CD4-positive, alpha-beta memory T cell (primary cell): ENCODE results near the gene EWSR1. TPM values are rescaled to one million over a fixed set of nuclear protein-coding genes. Genes with fewer than 3 reads are reported as not detected.

ENCODE experiments used
- CTCF ChIA-PET: fragments of 350-600 bp; sonication (Branson Sonifier 250); formaldehyde crosslinking; loops from one replicate; lab custom pipeline; 2021; ENCODE audit warnings: inconsistent platforms; ENCODE audit not compliant: partially characterized antibody; lab: Charles Lee
- POLR2A ChIA-PET: fragments of 350-600 bp; sonication (Branson Sonifier 250); formaldehyde crosslinking; loops from one replicate; lab custom pipeline; 2021; ENCODE audit not compliant: partially characterized antibody; lab: Charles Lee
- DNase-seq, 5 donors: peaks; one replicate each; pipeline versions ENCODE4 v3.0.0 to v3.0.0-alpha.2; 2020 to 2022; ENCODE audit warnings: mixed read lengths in 1 of 5
- H3K27ac ChIP-seq: one replicate; pipeline ENCODE4 v1.7.0; 2013; ENCODE audit warnings: low read depth, low read length
- H3K27me3 ChIP-seq: 2 replicates; pipeline ENCODE4 v1.7.0; 2013; ENCODE audit warnings: mild to moderate bottlenecking, low read length, moderate library complexity; ENCODE audit not compliant: insufficient read depth
- H3K36me3 ChIP-seq: 2 replicates; pipeline ENCODE4 v1.7.0; 2013; ENCODE audit warnings: mild to moderate bottlenecking, low read length, moderate library complexity; ENCODE audit not compliant: insufficient read depth
- H3K4me1 ChIP-seq: 2 replicates; pipeline ENCODE4 v1.7.0; 2013; ENCODE audit warnings: mild to moderate bottlenecking, low read length, moderate library complexity; ENCODE audit not compliant: insufficient read depth
- H3K4me3 ChIP-seq, 2 donors: one replicate each; pipeline ENCODE4 v1.7.0; 2013; ENCODE audit warnings: low read length in 2 of 2, mild to moderate bottlenecking in 1 of 2
- H3K9me3 ChIP-seq, 2 donors: one replicate each; pipeline ENCODE4 v1.7.0; 2013; ENCODE audit warnings: low read length in 2 of 2, control low read depth in 1 of 2; ENCODE audit not compliant: control insufficient read depth in 1 of 2
- H3K27ac Mint-ChIP-seq, 7 donors: one replicate each; pipeline ENCODE4 v1.8.0; 2020 to 2021; ENCODE audit warnings: mixed read lengths in 7 of 7, mild to moderate bottlenecking in 6 of 7, inconsistent platforms in 3 of 7, moderate library complexity in 3 of 7
- H3K27me3 Mint-ChIP-seq, 2 donors: one replicate each; pipeline ENCODE4 v1.8.0; 2020 to 2021; ENCODE audit warnings: mixed read lengths in 2 of 2
- H3K36me3 Mint-ChIP-seq, 2 donors: one replicate each; pipeline ENCODE4 v1.8.0; 2020 to 2021; ENCODE audit warnings: mixed read lengths in 2 of 2, inconsistent platforms in 1 of 2, mild to moderate bottlenecking in 1 of 2
- H3K4me1 Mint-ChIP-seq, 4 donors: one replicate each; pipeline ENCODE4 v1.8.0; 2020 to 2021; ENCODE audit warnings: mixed read lengths in 4 of 4, mild to moderate bottlenecking in 1 of 4
- H3K4me3 Mint-ChIP-seq, 8 donors: one replicate each; pipeline ENCODE4 v1.8.0; 2020 to 2021; ENCODE audit warnings: mixed read lengths in 8 of 8, mild to moderate bottlenecking in 7 of 8, moderate library complexity in 6 of 8, inconsistent platforms in 3 of 8
- H3K9me3 Mint-ChIP-seq, 8 donors: one replicate each; pipeline ENCODE4 v1.8.0; 2020 to 2021; ENCODE audit warnings: mixed read lengths in 8 of 8, mild to moderate bottlenecking in 5 of 8, inconsistent platforms in 3 of 8, moderate library complexity in 1 of 8
- intact Hi-C: fragments of 100-400 bp; cut with micrococcal nuclease; formaldehyde crosslinking; loops from one replicate; pipeline ENCODE4 v1.15.1; 2023
- polyA plus RNA-seq, 2 donors: library from polyadenylated mRNA; unstranded; fragments of 300-500 nt; fragmentation: Illumina TruSeq; gene quantifications; one replicate each; pipeline ENCODE4 v1.2.3, GENCODE V29; 2021
- total RNA-seq, 2 experiments: library from RNA; stranded (reverse); gene quantifications; one replicate each; pipeline ENCODE4 v1.2.3, GENCODE V29; 2021

Gene EWSR1
- total and polyA plus RNA-seq, 4 experiments from 2014 or later: 192 to 250 (median 228) TPM

DNA sequence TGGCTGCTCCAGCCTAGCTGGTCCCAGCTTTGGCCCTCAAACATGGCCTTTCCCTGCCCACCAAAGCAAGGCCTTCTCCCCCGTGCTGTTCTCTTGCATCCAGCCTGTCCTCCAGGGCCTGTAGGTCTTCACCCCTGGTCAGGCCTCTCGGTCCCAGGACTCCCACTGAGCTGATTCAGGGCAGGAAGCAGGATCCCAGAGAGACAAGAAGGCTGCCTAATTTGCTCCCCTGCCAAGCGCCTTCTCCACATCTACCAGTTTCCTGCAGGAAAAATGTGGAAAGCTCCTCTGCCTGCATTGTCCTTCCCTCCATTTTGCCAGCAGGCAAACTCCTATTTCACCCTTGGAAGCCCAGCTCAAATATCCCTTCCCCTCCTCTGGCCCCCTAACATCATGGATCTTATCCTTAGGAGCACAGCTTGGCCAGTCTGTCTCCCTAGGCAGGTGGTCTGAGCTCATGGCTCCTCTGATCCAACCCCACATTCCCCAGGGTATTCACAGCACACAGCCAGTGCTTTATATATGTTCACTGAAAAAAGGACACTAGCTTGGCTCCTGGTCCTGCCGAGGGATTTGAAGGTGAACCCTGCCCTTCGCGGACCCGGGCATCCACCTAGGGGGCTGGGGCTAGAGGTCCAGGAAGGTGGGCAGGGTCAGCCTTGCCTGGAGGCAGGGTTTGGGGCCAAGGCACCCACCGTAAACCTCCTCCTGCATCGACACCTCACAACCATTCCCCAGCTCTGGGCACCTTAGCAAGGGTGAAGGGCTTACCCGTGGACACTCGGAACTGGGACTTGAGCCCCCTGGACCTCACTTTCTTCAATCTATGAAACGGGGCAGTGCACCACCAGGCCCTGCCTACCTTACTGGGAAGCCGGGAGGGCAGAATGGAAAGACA is 1.3 kb upstream of the EWSR1 start:
- no peaks in the 10 kb centered on the region for H3K9me3 ChIP-seq
- Mint-ChIP-seq H3K4me1 (peaks cover 27 to 52% (median 36%) of the 10 kb centered on the region in 4 donors), H3K4me3 (peak overlapping the region; percentile 87 to 99 (median 96)), H3K27me3 (no peaks in the 10 kb centered on the region), H3K9me3 (peaks cover 0 to 3% (median 0%) of the 10 kb centered on the region in 8 donors), H3K27ac (peak overlapping the region; percentile 29 to 98 (median 77)), H3K36me3 (peaks cover 14 to 35% of the 10 kb centered on the region in 2 donors)
- intact Hi-C loops: loop anchor here (5.0 kb wide), 1 partner anchor 335 kb away; the partner anchor contains the start of gene NF2
- ChIA-PET CTCF (interaction anchor here (0.6 to 1.4 kb wide), 3 partner anchors 21 to 439 kb away, joined by 3 to 5 read pairs (median 5); no protein-coding TSS in a partner anchor), POLR2A (interaction anchor here (0.7 to 1.9 kb wide), 6 partner anchors 13 to 467 kb away, joined by 3 to 7 read pairs (median 5); partner anchors contain the start of genes GAS2L1 and XBP1)
- no peaks in the 10 kb centered on the region for H3K27me3 ChIP-seq
- peaks cover 43% of the 10 kb centered on the region for H3K4me1 ChIP-seq
- DNase-seq: no peak
- H3K36me3 ChIP-seq: peaks cover 5% of the 10 kb centered on the region
- peak overlapping the region; percentile 99 for H3K27ac ChIP-seq
- H3K4me3 ChIP-seq: peak overlapping the region; percentile 78 to 79

DNA sequence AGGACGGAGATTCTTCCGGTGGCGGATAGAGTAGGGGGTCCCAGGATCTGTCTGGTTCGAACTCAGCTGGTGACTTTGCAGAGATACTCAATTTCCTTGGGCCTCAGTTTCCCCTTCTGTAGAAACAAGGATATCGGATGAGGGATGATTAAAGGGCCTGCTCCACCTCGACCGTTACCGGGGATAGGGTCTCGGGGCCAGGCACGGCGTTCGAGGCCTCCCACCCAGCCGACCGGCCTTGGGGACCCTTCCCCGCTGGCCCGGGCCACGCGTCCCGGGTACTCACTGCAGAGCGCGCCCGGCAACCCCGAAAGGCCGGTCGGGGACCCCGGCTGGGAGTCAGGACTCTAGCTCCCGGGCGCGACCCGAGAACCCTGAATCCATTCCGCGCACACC is 608 bp upstream of the EWSR1 start:
- peak overlapping the region; percentile 91 to 99 (median 98) for H3K4me3 Mint-ChIP-seq
- CTCF ChIA-PET: interaction anchor here (0.7 to 1.4 kb wide), 2 partner anchors 20 to 22 kb away, joined by 5 read pairs; no protein-coding TSS in a partner anchor
- intact Hi-C loops: loop anchor here (5.0 kb wide), 1 partner anchor 335 kb away; the partner anchor contains the start of gene NF2

DNA sequence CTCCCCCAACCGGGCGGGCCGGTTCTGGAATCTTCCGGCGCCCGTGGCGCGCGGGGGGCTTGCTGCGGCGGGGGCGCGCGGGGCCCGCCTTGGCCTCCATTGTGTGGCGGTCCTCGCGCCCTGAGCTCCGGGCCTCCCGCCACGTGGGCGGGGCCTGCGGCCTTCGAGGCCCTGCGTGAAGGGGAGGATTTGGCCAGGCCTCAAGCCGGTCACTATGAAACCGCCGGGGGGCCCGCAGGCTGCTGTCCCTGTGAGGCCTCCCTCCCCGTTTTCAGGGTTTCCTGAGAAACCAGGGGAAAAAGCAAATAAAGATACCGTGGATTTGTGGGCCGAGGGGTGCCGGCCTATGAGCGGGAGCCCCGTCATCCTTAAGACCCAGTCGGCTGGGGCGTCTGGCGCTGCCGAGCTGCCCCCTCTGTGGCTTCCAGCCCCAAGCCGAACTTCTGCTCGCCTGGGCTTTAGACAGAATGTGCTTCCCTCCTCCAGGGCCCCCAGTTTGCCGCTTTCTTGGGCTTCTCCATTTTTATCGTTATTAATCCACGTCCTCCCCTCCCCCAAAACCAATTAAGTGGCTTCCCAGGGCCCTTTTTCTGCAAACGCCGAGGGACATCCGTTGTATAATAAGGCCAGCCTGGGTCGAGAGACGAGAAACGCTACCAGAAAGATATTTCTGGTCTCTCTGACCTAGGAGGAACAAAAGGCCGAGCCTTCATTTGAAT is 602 bp downstream of the EWSR1 start:
- H3K4me3 ChIP-seq: peak overlapping the region; percentile 78 to 79
- Mint-ChIP-seq H3K4me3 (peak overlapping the region; percentile 91 to 99 (median 98)), H3K36me3 (peaks cover 30 to 54% of the 10 kb centered on the region in 2 donors), H3K27me3 (no peaks in the 10 kb centered on the region), H3K4me1 (peaks cover 44 to 70% (median 54%) of the 10 kb centered on the region in 4 donors), H3K27ac (peak overlapping the region; percentile 97 to 100 (median 99)), H3K9me3 (peaks cover 0 to 3% (median 0%) of the 10 kb centered on the region in 8 donors)
- intact Hi-C loops: loop anchor here (2.0 to 5.0 kb wide), 4 partner anchors 334 to 1350 kb away; partner anchors contain the start of genes CHEK2, MTFP1, NF2 and PITPNB
- ChIA-PET CTCF (no interaction called here), POLR2A (interaction anchor here (0.7 to 1.9 kb wide), 4 partner anchors 9 to 336 kb away, joined by 3 to 7 read pairs (median 5); partner anchors contain the start of gene NF2)
- H3K4me1 ChIP-seq: peaks cover 62% of the 10 kb centered on the region
- peak in 4 of 5 donors; percentile 38 to 65 (median 40) for DNase-seq
- peaks cover 24% of the 10 kb centered on the region for H3K36me3 ChIP-seq
- H3K27ac ChIP-seq: peak overlapping the region; percentile 99
- H3K9me3 ChIP-seq: no peaks in the 10 kb centered on the region
- H3K27me3 ChIP-seq: no peaks in the 10 kb centered on the region

More for the DNA sequence above, 608 bp upstream of the EWSR1 start:
- H3K9me3 Mint-ChIP-seq: peaks cover 0 to 3% (median 0%) of the 10 kb centered on the region in 8 donors
- H3K27ac Mint-ChIP-seq: peak overlapping the region; percentile 64 to 100 (median 99)
- H3K27me3 Mint-ChIP-seq: no peaks in the 10 kb centered on the region
- DNase-seq: no peak
- Histone ChIP-seq H3K27me3 (no peaks in the 10 kb centered on the region), H3K9me3 (no peaks in the 10 kb centered on the region), H3K4me1 (peaks cover 50% of the 10 kb centered on the region), H3K36me3 (peaks cover 12% of the 10 kb centered on the region), H3K4me3 (peak overlapping the region; percentile 78 to 79), H3K27ac (peak overlapping the region; percentile 99)
- POLR2A ChIA-PET: interaction anchor here (0.7 to 1.9 kb wide), 6 partner anchors 13 to 467 kb away, joined by 3 to 7 read pairs (median 5); partner anchors contain the start of genes GAS2L1 and XBP1
- peaks cover 33 to 58% (median 43%) of the 10 kb centered on the region in 4 donors for H3K4me1 Mint-ChIP-seq
- peaks cover 20 to 41% of the 10 kb centered on the region in 2 donors for H3K36me3 Mint-ChIP-seq

DNA sequence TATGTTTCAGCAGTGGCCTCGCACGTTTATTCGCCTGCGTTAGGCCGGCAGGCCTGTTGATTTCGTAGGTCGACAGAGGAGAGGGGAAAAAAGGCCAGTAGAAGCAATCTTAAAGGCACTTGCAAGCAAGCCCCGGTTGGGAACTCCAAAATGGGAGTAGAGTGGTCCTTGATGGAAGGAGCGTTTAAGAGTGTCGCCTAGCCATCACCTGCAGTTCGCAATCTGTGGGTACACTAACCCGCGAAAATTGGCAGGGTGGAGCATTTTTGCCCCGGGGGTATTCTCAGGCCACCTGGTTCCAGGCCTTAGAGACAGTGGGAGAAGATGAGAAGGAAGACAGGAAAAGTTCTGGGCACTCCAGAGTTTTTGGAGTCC is 1.1 kb downstream of the EWSR1 start:
- Mint-ChIP-seq H3K27ac (peak overlapping the region; percentile 91 to 98 (median 95)), H3K36me3 (peaks cover 35 to 59% of the 10 kb centered on the region in 2 donors), H3K4me1 (peaks cover 48 to 76% (median 58%) of the 10 kb centered on the region in 4 donors), H3K27me3 (no peaks in the 10 kb centered on the region), H3K9me3 (peaks cover 0 to 3% (median 0%) of the 10 kb centered on the region in 8 donors), H3K4me3 (peak overlapping the region; percentile 91 to 99 (median 98))
- POLR2A ChIA-PET: no interaction called here
- DNase-seq: no peak
- Histone ChIP-seq H3K27ac (peak overlapping the region; percentile 99), H3K9me3 (no peaks in the 10 kb centered on the region), H3K4me1 (peaks cover 67% of the 10 kb centered on the region), H3K27me3 (no peaks in the 10 kb centered on the region), H3K36me3 (peaks cover 29% of the 10 kb centered on the region), H3K4me3 (peak overlapping the region; percentile 78 to 79)
- CTCF ChIA-PET: no interaction called here
- intact Hi-C loops: loop anchor here (2.0 to 5.0 kb wide), 4 partner anchors 333 to 1350 kb away; partner anchors contain the start of genes CHEK2, MTFP1, NF2 and PITPNB

DNA sequence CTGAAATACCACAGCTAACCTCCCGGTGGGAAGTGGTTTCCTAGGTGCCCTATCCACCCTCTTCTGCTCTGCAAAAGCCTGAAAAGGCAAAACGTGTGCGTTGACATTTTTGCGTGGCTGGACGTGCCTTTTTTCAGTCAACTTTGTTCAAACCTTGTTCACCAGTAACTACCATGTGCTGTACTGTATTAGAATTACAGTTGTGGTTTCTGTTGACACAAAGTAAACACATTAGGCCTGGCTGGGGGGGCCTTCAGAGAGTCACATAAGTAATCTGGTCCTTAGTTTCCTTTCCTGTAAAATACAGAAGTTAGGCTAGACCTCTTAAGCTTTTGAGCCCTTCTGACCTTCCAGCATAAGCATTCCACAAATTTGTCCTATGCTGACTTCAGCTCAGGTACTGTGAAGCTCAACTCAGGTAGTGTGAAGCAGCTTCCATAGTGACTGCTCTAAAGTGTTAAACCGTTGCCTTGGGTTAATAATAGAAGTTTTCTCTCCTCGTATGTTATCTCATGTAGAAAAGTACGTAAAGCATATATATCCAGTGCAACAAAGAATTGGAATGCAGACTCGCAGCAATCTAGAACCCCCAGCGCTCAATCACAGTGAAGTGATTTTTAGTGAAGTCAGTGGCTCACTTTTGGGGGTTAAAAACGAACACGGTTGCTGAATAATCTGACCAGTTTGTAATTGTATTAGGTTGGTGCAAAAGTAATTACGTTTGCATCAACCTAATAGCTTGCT is 1.8 kb downstream of the EWSR1 start:
- Histone ChIP-seq H3K27me3 (no peaks in the 10 kb centered on the region), H3K36me3 (peaks cover 36% of the 10 kb centered on the region), H3K9me3 (no peaks in the 10 kb centered on the region), H3K4me3 (peak overlapping the region; percentile 78 to 79), H3K27ac (peak overlapping the region; percentile 99), H3K4me1 (peaks cover 74% of the 10 kb centered on the region)
- DNase-seq: peak in 2 of 5 donors; percentile 10 to 21
- peak overlapping the region; percentile 91 to 98 (median 95) for H3K27ac Mint-ChIP-seq
- H3K9me3 Mint-ChIP-seq: peaks cover 0 to 3% (median 0%) of the 10 kb centered on the region in 8 donors
- H3K27me3 Mint-ChIP-seq: no peaks in the 10 kb centered on the region
- peak overlapping the region; percentile 91 to 99 (median 98) for H3K4me3 Mint-ChIP-seq
- intact Hi-C loops: loop anchor here (2.0 to 10.0 kb wide), 5 partner anchors 115 to 1351 kb away; partner anchors contain the start of genes AP1B1, CHEK2, MTFP1 and NF2
- peaks cover 53 to 83% (median 64%) of the 10 kb centered on the region in 4 donors for H3K4me1 Mint-ChIP-seq
- peaks cover 42 to 65% of the 10 kb centered on the region in 2 donors for H3K36me3 Mint-ChIP-seq
- ChIA-PET CTCF (interaction anchor here (0.6 kb wide), 1 partner anchor 24 kb away, joined by 3 read pairs; no protein-coding TSS in a partner anchor), POLR2A (interaction anchor here (1.0 to 1.3 kb wide), 2 partner anchors 25 to 37 kb away, joined by 3 read pairs; partner anchors contain the start of gene GAS2L1)
